GM23338 (cell line): ENCODE data around the gene CRYBB2. TPM values are rescaled to one million over a fixed set of nuclear protein-coding genes. Genes with fewer than 3 reads are reported as not detected.

Experiments used
- ATAC-seq: fragments of 200-7000 bp; cut with Tn5 transposase; 3 replicates; pipeline ENCODE4 v1.9.1; 2020
- DNase-seq: peaks from one replicate; pipeline ENCODE4 v3.0.0-alpha.2; 2015; ENCODE audit warnings: low spot score
- H2AFZ ChIP-seq: fragments of 200-600 bp; sonication (generic); 2 replicates; pipeline ENCODE4 v1.8.0; 2016; ENCODE audit warnings: antibody characterized with exemption, mild to moderate bottlenecking, moderate library complexity
- H3F3A ChIP-seq: fragments of 200-600 bp; sonication (generic); replicated peaks from 2 replicates; pipeline ENCODE4 v1.8.0; 2017; ENCODE audit warnings: antibody characterized with exemption, mixed run types, low read depth
- H3K27ac ChIP-seq: fragments of 200-600 bp; sonication (generic); 2 replicates; pipeline ENCODE4 v1.6.1; 2016; ENCODE audit warnings: low read depth
- H3K27me3 ChIP-seq: fragments of 200-600 bp; sonication (generic); 2 replicates; pipeline ENCODE4 v1.8.0; 2016; ENCODE audit warnings: mild to moderate bottlenecking, mixed run types, moderate library complexity; ENCODE audit not compliant: insufficient read depth
- H3K36me3 ChIP-seq: fragments of 200-600 bp; sonication (generic); 2 replicates; pipeline ENCODE4 v1.8.0; 2016; ENCODE audit warnings: mild to moderate bottlenecking; ENCODE audit not compliant: insufficient read depth
- H3K4me1 ChIP-seq: fragments of 200-600 bp; sonication (generic); 2 replicates; pipeline ENCODE4 v1.8.0; 2016; ENCODE audit warnings: mild to moderate bottlenecking, moderate library complexity; ENCODE audit not compliant: insufficient read depth
- H3K4me2 ChIP-seq: fragments of 200-600 bp; sonication (generic); 2 replicates; pipeline ENCODE4 v1.7.1; 2017; ENCODE audit warnings: mixed run types
- H3K4me3 ChIP-seq: fragments of 200-600 bp; sonication (generic); 2 replicates; pipeline ENCODE4 v1.6.1; 2016; ENCODE audit warnings: mixed run types
- H3K79me2 ChIP-seq: fragments of 200-600 bp; sonication (generic); replicated peaks from 2 replicates; pipeline ENCODE4 v1.8.0; 2017; ENCODE audit warnings: mild to moderate bottlenecking; ENCODE audit not compliant: insufficient read depth
- H3K9me2 ChIP-seq: fragments of 200-600 bp; sonication (generic); 2 replicates; pipeline ENCODE4 v1.8.0; 2017; ENCODE audit not compliant: insufficient read depth
- H4K20me1 ChIP-seq: fragments of 200-600 bp; sonication (generic); replicated peaks from 2 replicates; pipeline ENCODE4 v1.8.0; 2017; ENCODE audit warnings: mild to moderate bottlenecking; ENCODE audit not compliant: insufficient read depth
- H3K27ac Mint-ChIP-seq: 2 replicates; pipeline ENCODE4 v1.8.0; 2020; ENCODE audit warnings: inconsistent platforms, mild to moderate bottlenecking, moderate library complexity, mixed read lengths
- H3K27me3 Mint-ChIP-seq: 3 replicates; pipeline ENCODE4 v1.8.0; 2022; ENCODE audit warnings: low read depth, mild to moderate bottlenecking, moderate library complexity, mixed read lengths, inconsistent platforms; ENCODE audit not compliant: insufficient read depth, poor library complexity
- H3K36me3 Mint-ChIP-seq: 3 replicates; pipeline ENCODE4 v1.8.0; 2021; ENCODE audit warnings: low read depth, mild to moderate bottlenecking, inconsistent platforms, moderate library complexity, mixed read lengths
- H3K4me1 Mint-ChIP-seq: 3 replicates; pipeline ENCODE4 v1.8.0; 2020; ENCODE audit warnings: mild to moderate bottlenecking, inconsistent platforms, mixed read lengths
- H3K4me3 Mint-ChIP-seq: 3 replicates; pipeline ENCODE4 v1.8.0; 2021; ENCODE audit warnings: moderate library complexity, mild to moderate bottlenecking, inconsistent platforms, mixed read lengths
- H3K9me3 Mint-ChIP-seq: 3 replicates; pipeline ENCODE4 v1.8.0; 2020; ENCODE audit warnings: moderate library complexity, mild to moderate bottlenecking, inconsistent platforms, mixed read lengths
- CREB1 ChIP-seq: fragments of 250-450 bp; sonication (Bioruptor Pico); IDR thresholded peaks from 2 replicates; pipeline ENCODE4 v1.5.0; 2020; ENCODE audit warnings: low read depth, mild to moderate bottlenecking, moderate library complexity
- EZH2 ChIP-seq: fragments of 200-600 bp; sonication (generic); IDR thresholded peaks from one replicate; pipeline ENCODE4 v1.8.0; 2017; ENCODE audit warnings: antibody characterized with exemption, mild to moderate bottlenecking, low read depth; ENCODE audit not compliant: unreplicated experiment
- JUNB ChIP-seq: IDR thresholded peaks from one replicate; pipeline ENCODE4 v1.6.1; 2016; ENCODE audit warnings: antibody characterized with exemption; ENCODE audit not compliant: unreplicated experiment
- STAT1 ChIP-seq: IDR thresholded peaks from one replicate; pipeline ENCODE4 v1.6.1; 2016; ENCODE audit warnings: antibody characterized with exemption; ENCODE audit not compliant: unreplicated experiment
- ZNF114 ChIP-seq: fragments of 250-450 bp; sonication (Bioruptor Pico); IDR thresholded peaks from 2 replicates; pipeline ENCODE4 v1.5.0; 2020; ENCODE audit warnings: mild to moderate bottlenecking, moderate library complexity
- ZNF331 ChIP-seq: fragments of 250-450 bp; sonication (Bioruptor Pico); IDR thresholded peaks from 2 replicates; pipeline ENCODE4 v1.5.0; 2020; ENCODE audit warnings: low read depth, mild to moderate bottlenecking, moderate library complexity
- polyA plus RNA-seq: library from polyadenylated mRNA; unstranded; fragments of >200 nt; fragmentation: Nextera tagmentation; extraction: Ambion mirVana; gene quantifications from 2 replicates; pipeline ENCODE4 v1.2.1, GENCODE V29; 2016
- total RNA-seq: library from RNA; depleted of rRNA; stranded (reverse); fragments of >200 nt; shearing (Covaris generic); gene quantifications from 2 replicates; pipeline ENCODE4 v1.2.3, GENCODE V29; 2014
- TF ChIP-seq, protein P1 (sequence below): fragments of 250-450 bp; sonication (Bioruptor Pico); IDR thresholded peaks from 2 replicates; pipeline ENCODE4 v1.5.0; 2020; ENCODE audit warnings: mild to moderate bottlenecking, moderate library complexity
- TF ChIP-seq, protein P2 (sequence below): IDR thresholded peaks from one replicate; pipeline ENCODE4 v1.6.1; 2018; ENCODE audit warnings: antibody characterized with exemption; ENCODE audit not compliant: unreplicated experiment

CRYBB2 gene
- total and polyA plus RNA-seq, 2 experiments from 2014 or later = 0.26 to 1.0 TPM

DNA sequence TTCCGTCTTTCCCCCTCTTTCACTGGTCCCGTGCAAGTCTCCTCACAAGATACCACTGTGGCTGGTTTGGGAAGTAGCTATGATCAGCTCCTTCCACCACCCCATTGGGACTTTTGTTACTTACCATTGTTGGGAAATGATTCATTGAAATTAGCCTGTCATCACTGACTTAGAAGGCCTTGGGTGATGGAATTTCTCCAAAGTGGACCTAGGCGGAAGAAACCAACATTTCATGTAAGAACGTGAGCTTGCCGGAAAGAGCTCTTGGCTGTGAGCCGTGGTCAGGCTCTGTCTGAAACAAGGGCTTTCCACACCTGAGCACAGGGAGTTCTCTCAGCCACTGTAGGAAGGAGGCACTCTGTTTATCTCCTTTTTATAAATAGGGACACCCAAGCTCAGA, 43.3 kb upstream of the CRYBB2 start:
- Histone ChIP-seq H3K4me3 (no peak overlapping the region), H3K9me2 (no peaks in the 10 kb centered on the region), H3K36me3 (no peaks in the 10 kb centered on the region), H3K27me3 (no peaks in the 10 kb centered on the region), H3K79me2 (no peaks in the 10 kb centered on the region), H3K27ac (no peak overlapping the region), H2AFZ (no peak overlapping the region), H3F3A (no peaks in the 10 kb centered on the region), H3K4me1 (no peaks in the 10 kb centered on the region; the same call in 1 of the 2 replicates), H3K4me2 (no peak overlapping the region), H4K20me1 (0 out of 2 replicates have a peak, but pooled peaks cover 5% of the 10 kb centered on the region)
- TF ChIP-seq, protein P1, sequence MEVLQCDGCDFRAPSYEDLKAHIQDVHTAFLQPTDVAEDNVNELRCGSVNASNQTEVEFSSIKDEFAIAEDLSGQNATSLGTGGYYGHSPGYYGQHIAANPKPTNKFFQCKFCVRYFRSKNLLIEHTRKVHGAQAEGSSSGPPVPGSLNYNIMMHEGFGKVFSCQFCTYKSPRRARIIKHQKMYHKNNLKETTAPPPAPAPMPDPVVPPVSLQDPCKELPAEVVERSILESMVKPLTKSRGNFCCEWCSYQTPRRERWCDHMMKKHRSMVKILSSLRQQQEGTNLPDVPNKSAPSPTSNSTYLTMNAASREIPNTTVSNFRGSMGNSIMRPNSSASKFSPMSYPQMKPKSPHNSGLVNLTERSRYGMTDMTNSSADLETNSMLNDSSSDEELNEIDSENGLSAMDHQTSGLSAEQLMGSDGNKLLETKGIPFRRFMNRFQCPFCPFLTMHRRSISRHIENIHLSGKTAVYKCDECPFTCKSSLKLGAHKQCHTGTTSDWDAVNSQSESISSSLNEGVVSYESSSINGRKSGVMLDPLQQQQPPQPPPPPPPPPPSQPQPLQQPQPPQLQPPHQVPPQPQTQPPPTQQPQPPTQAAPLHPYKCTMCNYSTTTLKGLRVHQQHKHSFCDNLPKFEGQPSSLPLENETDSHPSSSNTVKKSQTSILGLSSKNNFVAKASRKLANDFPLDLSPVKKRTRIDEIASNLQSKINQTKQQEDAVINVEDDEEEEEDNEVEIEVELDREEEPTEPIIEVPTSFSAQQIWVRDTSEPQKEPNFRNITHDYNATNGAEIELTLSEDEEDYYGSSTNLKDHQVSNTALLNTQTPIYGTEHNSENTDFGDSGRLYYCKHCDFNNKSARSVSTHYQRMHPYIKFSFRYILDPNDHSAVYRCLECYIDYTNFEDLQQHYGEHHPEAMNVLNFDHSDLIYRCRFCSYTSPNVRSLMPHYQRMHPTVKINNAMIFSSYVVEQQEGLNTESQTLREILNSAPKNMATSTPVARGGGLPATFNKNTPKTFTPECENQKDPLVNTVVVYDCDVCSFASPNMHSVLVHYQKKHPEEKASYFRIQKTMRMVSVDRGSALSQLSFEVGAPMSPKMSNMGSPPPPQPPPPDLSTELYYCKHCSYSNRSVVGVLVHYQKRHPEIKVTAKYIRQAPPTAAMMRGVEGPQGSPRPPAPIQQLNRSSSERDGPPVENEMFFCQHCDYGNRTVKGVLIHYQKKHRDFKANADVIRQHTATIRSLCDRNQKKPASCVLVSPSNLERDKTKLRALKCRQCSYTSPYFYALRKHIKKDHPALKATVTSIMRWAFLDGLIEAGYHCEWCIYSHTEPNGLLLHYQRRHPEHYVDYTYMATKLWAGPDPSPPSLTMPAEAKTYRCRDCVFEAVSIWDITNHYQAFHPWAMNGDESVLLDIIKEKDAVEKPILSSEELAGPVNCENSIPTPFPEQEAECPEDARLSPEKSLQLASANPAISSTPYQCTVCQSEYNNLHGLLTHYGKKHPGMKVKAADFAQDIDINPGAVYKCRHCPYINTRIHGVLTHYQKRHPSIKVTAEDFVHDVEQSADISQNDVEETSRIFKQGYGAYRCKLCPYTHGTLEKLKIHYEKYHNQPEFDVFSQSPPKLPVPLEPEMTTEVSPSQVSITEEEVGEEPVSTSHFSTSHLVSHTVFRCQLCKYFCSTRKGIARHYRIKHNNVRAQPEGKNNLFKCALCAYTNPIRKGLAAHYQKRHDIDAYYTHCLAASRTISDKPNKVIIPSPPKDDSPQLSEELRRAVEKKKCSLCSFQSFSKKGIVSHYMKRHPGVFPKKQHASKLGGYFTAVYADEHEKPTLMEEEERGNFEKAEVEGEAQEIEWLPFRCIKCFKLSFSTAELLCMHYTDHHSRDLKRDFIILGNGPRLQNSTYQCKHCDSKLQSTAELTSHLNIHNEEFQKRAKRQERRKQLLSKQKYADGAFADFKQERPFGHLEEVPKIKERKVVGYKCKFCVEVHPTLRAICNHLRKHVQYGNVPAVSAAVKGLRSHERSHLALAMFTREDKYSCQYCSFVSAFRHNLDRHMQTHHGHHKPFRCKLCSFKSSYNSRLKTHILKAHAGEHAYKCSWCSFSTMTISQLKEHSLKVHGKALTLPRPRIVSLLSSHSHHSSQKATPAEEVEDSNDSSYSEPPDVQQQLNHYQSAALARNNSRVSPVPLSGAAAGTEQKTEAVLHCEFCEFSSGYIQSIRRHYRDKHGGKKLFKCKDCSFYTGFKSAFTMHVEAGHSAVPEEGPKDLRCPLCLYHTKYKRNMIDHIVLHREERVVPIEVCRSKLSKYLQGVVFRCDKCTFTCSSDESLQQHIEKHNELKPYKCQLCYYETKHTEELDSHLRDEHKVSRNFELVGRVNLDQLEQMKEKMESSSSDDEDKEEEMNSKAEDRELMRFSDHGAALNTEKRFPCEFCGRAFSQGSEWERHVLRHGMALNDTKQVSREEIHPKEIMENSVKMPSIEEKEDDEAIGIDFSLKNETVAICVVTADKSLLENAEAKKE = no peak
- TF ChIP-seq JUNB (no peak), ZNF114 (CRISPR knock-in tag) (no peak), CREB1 (CRISPR knock-in tag) (no peak)
- Mint-ChIP-seq H3K27me3 (peaks cover 9% of the 10 kb centered on the region), H3K27ac (no peak overlapping the region), H3K36me3 (peaks cover 22% of the 10 kb centered on the region), H3K9me3 (peaks cover 9% of the 10 kb centered on the region), H3K4me3 (no peak overlapping the region), H3K4me1 (peaks cover 13% of the 10 kb centered on the region)
- DNase-seq = no peak
- ATAC-seq = no peak

DNA sequence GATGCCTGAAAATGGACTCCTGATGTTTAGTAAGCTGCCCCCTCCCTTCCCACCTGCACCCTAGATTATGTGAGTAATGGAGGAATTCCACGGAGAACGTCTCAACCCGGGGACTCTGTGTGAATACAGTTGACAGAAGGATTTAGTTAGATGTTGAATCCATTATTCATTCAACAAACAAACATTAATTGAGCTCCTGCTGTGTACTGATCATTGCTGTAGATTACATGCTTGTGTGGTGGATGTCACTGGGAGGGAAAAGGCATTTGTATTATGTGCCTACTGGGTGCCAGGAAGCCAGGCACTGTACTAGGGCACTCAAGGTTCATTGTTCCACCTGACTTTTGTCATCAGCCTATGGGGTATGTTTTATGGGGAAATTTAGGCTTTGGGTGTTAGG, 42.6 kb upstream of the CRYBB2 start:
- Histone ChIP-seq H3K9me2 (no peaks in the 10 kb centered on the region), H3K27ac (no peak overlapping the region), H3K4me2 (no peak overlapping the region), H3K27me3 (no peaks in the 10 kb centered on the region), H3F3A (no peaks in the 10 kb centered on the region), H4K20me1 (0 out of 2 replicates have a peak, but pooled peaks cover 5% of the 10 kb centered on the region), H2AFZ (no peak overlapping the region), H3K4me1 (no peaks in the 10 kb centered on the region; the same call in 1 of the 2 replicates), H3K79me2 (no peaks in the 10 kb centered on the region), H3K4me3 (no peak overlapping the region), H3K36me3 (no peaks in the 10 kb centered on the region)
- Mint-ChIP-seq H3K36me3 (peaks cover 26% of the 10 kb centered on the region), H3K9me3 (peaks cover 9% of the 10 kb centered on the region), H3K4me3 (no peak overlapping the region), H3K27ac (no peak overlapping the region), H3K27me3 (peaks cover 9% of the 10 kb centered on the region), H3K4me1 (peaks cover 13% of the 10 kb centered on the region)
- ATAC-seq = no peak
- DNase-seq = no peak
- TF ChIP-seq EZH2 (no peak), STAT1 (no peak), JUNB (no peak), ZNF114 (CRISPR knock-in tag) (no peak), ZNF331 (no peak)
- TF ChIP-seq, protein P2, sequence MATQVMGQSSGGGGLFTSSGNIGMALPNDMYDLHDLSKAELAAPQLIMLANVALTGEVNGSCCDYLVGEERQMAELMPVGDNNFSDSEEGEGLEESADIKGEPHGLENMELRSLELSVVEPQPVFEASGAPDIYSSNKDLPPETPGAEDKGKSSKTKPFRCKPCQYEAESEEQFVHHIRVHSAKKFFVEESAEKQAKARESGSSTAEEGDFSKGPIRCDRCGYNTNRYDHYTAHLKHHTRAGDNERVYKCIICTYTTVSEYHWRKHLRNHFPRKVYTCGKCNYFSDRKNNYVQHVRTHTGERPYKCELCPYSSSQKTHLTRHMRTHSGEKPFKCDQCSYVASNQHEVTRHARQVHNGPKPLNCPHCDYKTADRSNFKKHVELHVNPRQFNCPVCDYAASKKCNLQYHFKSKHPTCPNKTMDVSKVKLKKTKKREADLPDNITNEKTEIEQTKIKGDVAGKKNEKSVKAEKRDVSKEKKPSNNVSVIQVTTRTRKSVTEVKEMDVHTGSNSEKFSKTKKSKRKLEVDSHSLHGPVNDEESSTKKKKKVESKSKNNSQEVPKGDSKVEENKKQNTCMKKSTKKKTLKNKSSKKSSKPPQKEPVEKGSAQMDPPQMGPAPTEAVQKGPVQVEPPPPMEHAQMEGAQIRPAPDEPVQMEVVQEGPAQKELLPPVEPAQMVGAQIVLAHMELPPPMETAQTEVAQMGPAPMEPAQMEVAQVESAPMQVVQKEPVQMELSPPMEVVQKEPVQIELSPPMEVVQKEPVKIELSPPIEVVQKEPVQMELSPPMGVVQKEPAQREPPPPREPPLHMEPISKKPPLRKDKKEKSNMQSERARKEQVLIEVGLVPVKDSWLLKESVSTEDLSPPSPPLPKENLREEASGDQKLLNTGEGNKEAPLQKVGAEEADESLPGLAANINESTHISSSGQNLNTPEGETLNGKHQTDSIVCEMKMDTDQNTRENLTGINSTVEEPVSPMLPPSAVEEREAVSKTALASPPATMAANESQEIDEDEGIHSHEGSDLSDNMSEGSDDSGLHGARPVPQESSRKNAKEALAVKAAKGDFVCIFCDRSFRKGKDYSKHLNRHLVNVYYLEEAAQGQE = no peak
